ENCODE data around the gene MOB3B. TPM values are rescaled to one million over a fixed set of nuclear protein-coding genes. Genes with fewer than 3 reads are reported as not detected.

Gene MOB3B
- total and polyA plus RNA-seq, 2 of the 13 experiments (the other 11 are each of a cell fraction or from before 2014, with no cell fraction given) = 0.03 to 0.09 TPM

DNA sequence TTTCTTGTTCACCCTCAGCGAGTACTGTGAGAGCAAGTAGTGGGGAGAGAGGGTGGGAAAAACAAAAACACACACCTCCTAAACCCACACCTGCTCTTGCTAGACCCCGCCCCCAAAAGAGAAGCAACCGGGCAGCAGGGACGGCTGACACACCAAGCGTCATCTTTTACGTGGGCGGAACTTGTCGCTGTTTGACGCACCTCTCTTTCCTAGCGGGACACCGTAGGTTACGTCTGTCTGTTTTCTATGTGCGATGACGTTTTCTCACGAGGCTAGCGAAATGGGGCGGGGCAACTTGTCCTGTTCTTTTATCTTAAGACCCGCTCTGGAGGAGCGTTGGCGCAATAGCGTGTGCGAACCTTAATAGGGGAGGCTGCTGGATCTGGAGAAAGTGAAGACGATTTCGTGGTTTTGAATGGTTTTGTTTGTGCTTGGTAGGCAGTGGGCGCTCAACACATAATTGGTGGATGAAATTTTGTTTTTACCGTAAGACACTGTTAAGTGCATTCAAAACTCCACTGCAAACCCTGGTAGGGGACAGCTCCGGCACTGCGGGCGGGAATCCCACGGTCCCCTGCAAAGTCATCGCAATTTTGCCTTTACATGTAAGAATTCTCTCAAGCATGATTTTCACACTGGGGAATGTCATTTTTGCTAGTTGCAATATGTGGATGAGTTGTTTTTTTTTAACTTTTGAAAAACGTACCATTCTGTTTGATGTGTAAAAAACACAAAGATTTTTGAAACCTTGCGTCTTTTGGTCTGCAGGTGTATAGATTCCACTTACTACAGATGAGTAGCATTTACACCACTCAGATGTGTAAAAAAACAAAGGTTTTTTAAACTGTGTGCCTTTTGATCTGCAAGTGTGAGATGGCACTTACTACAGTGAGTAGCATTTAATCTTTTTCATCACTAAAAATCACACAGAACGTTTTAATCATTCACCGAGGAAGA, 44.3 kb upstream of the MOB3B start (continued):
- TF ChIP-seq HOXA5 (CRISPR knock-in tag; IDR thresholded peaks at IDR 0.05) (no peak), TBL1XR1 (IDR thresholded peaks at IDR 0.05; ENCODE audit: borderline replicate concordance, low read length, partially characterized antibody) (no peak), ZNF275 (CRISPR knock-in tag; IDR thresholded peaks at IDR 0.05; ENCODE audit: borderline replicate concordance) (no peak), PTBP1 (IDR thresholded peaks at IDR 0.05; ENCODE audit: low read depth, low read length, poor library complexity, severe bottlenecking) (no peak), GPBP1L1 (CRISPR knock-in tag; IDR thresholded peaks at IDR 0.05) (no peak), NFKB2 (CRISPR knock-in tag; IDR thresholded peaks at IDR 0.05; ENCODE audit: borderline replicate concordance) (no peak), PHF8 (CRISPR knock-in tag; IDR thresholded peaks at IDR 0.05) (no peak), MYNN (CRISPR knock-in tag; IDR thresholded peaks at IDR 0.05; ENCODE audit: low read depth) (no peak), TFDP1 (CRISPR knock-in tag; IDR thresholded peaks at IDR 0.05; ENCODE audit: borderline replicate concordance) (peak; percentile 62; the same call in 1 of the 2 replicates), SRSF1 (optimal IDR thresholded peaks at IDR 0.05; ENCODE audit: low read depth, low read length) (no peak), SMC3 (IDR thresholded peaks at IDR 0.05; ENCODE audit: low read length) (no peak), ZNF569 (CRISPR knock-in tag; IDR thresholded peaks at IDR 0.05; ENCODE audit: borderline replicate concordance) (no peak), RBAK (CRISPR knock-in tag; IDR thresholded peaks at IDR 0.05) (no peak), CENPT (CRISPR knock-in tag; IDR thresholded peaks at IDR 0.05; ENCODE audit: low read depth) (no peak), MEF2D (CRISPR knock-in tag; IDR thresholded peaks at IDR 0.05) (no peak), SIX1 (CRISPR knock-in tag; IDR thresholded peaks at IDR 0.05; ENCODE audit: borderline replicate concordance) (no peak), ATM (IDR thresholded peaks at IDR 0.05; ENCODE audit: borderline replicate concordance) (no peak), ZNF644 (CRISPR knock-in tag; IDR thresholded peaks at IDR 0.05; ENCODE audit: low read depth) (no peak), ISL2 (CRISPR knock-in tag; IDR thresholded peaks at IDR 0.05) (no peak), HINFP (CRISPR knock-in tag; IDR thresholded peaks at IDR 0.05; ENCODE audit: low read depth) (no peak), ZNF343 (CRISPR knock-in tag; IDR thresholded peaks at IDR 0.05) (no peak)
- TF ChIP-seq, protein P1, sequence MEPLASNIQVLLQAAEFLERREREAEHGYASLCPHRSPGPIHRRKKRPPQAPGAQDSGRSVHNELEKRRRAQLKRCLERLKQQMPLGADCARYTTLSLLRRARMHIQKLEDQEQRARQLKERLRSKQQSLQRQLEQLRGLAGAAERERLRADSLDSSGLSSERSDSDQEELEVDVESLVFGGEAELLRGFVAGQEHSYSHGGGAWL (CRISPR knock-in tag; IDR thresholded peaks at IDR 0.05) = no peak

Measured in HepG2 (cell line).